GM19023 (cell line): ENCODE measurements around the gene POU6F2.

Experiments used
- ATAC-seq: cut with Tn5 transposase; IDR thresholded peaks from one replicate; pipeline ENCODE4 v1.9.1; 2021; ENCODE audit warnings: mild to moderate bottlenecking, moderate library complexity; ENCODE audit not compliant: unreplicated experiment

Gene POU6F2

DNA sequence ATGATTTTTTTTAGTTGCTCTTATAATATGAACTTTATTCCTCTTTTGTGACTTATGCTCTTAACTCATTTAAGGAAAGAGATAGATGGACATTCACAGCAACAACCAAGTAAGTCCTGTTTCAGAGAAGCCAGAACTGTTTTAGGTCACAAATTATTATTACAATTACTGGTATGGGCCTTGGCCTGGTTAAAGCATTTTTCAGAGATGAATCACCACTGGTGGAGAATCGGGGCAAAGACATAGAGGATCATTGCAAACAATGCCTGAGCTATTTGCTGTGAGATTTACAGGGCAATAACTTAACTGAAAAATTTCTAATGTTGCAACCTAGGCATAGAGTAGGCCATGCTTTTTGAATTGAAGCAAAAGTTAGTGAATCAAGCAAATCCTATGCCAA lies 450.5 kb downstream of the POU6F2 start:
- no peak for ATAC-seq

DNA sequence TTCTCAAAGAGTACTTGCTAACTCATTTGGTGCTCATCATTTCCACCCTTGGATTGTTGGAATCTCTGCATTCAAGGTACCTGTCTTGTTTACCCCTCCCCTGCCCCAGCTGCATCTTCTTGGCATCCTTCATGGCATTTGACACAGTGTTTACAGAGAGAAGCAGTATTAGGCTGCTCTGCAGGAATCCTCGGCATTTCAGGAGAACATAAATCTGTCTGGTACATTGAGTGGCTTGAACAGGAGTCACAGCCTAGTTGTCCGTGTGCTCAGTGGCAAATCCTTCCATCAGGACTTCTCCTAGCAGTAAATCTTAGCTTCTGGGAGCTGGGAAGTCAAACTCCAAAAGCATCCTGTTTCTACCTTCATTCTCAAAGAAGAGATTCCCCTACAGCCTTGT lies 451.7 kb downstream of the POU6F2 start:
- ATAC-seq: no peak

DNA sequence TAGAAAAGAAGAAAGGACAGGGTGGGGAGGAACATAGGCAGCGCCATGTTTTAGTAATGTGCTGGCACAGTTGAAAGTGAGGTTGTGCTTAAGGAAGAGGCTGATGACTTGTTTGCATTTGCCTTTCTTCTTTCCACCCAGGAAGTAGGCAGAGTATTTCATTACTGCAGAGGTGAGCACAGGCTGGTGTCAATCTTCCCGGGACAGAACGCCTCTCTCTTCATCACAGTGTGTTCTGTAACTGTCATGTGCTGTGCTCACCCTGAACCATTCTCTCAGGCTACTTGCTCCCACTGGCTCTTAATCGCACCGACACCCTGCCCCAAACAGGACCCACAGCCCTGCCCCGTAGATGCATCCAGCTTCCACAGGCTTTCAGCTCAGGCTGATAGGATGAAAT lies 452.7 kb downstream of the POU6F2 start:
- ATAC-seq: no peak

GRCh38 chr7:39430909-39431641 lies 453.4 kb downstream of the POU6F2 start:
- ATAC-seq: no peak

GRCh38 chr7:39432368-39432767 lies 454.7 kb downstream of the POU6F2 start:
- no peak for ATAC-seq

GRCh38 chr7:39432807-39433416 lies 455.2 kb downstream of the POU6F2 start:
- no peak for ATAC-seq

- no peak for ATAC-seq
Observed at GRCh38 chr7:39433550-39433949, 455.8 kb downstream of the POU6F2 start.

DNA sequence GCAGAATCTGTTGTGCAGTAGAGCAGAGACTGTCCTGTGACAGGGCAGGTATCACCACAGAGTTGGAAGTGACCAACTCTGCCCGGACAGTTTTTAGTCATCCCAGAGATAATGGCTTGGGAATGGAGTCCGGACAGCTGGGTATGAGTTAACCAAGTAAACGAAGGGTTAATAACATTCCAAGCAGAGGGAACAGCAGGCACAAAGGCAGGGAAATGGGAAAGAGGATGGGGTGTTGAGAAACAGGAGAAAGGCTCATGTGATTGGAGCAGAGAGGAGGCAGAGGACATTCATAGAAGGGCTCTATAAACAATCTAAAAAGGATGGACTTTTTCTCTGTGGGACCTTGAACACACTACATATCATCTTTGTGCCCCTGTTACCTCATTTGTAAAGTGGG lies 456.3 kb downstream of the POU6F2 start:
- ATAC-seq: no peak

- no peak for ATAC-seq
Observed at GRCh38 chr7:39446546-39446945, 468.8 kb downstream of the POU6F2 start.

DNA sequence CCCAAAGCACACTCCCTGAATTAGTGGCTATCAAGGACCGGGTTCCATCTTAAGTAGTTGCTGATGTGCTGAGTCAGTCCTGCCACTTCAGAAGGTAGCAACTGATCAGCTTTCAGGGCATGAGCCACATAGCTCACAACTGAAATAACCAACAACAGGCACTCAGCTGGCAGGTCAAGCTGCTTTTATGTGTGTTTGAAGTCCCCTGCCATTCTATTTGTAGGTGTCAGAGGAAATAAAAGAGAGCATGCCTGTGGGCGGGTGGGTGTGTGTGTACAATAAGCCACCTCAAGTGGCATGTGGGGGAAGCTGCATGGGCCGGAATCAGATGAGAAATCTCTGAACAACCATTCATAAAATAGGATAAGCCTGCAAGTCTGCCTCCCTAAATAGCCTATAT lies 474.2 kb downstream of the POU6F2 start:
- ATAC-seq: no peak

- ATAC-seq: peak; percentile 66
Observed at GRCh38 chr7:39453743-39454355, 476.1 kb downstream of the POU6F2 start.

DNA sequence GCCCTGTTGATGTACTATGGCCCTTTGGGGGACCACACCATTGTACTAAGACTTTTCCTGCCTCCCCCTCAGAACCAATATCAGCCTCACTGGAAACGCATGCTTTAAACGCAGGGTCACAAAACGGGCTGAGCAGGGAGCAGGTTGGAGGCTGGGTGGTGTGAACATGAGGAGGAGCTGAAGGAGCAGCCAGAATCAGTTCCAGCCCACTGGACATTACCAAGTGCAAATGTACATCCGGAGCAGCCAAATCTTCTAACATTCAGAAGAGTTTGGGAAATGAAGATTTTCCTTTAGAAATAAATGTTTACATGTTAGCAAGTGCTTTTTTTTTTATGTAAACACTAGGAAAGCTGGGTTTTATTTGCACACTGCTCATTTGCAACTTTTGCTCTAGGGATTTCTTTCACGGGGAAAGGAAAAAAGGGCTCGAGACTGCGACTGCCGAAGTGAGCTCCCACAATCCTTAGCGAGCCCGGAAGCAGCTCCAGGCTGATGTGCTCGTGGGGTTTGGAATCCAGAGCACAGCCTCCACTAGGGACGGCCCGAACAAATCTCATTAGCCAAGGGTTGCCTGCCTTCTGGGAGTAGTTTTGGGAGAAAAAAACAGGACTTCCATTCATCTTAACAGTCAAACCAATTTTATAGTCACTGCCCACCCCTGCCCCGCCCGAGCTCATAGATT lies 480.5 kb downstream of the POU6F2 start:
- no peak for ATAC-seq

DNA sequence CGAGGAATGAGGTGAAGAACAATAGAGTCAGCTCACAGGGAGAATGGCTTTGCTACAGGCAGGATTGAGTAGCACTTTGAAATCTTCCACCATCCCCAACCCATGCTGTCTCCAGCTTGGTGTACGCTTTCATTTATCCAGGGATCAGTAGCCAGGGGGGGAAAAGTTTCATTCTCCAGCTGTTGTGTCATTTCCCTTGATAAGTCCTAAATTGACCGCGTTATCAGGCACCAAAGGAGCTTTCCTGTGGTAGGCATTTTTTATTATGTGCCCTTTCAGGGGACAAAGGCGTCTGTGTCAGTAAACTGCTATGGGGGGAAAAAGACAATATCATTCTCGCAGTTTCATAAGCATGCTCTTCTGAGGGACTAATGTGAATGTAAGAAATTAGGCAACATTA lies 481.9 kb downstream of the POU6F2 start:
- no peak for ATAC-seq

GRCh38 chr7:39460486-39460885 lies 482.8 kb downstream of the POU6F2 start:
- ATAC-seq: no peak

DNA sequence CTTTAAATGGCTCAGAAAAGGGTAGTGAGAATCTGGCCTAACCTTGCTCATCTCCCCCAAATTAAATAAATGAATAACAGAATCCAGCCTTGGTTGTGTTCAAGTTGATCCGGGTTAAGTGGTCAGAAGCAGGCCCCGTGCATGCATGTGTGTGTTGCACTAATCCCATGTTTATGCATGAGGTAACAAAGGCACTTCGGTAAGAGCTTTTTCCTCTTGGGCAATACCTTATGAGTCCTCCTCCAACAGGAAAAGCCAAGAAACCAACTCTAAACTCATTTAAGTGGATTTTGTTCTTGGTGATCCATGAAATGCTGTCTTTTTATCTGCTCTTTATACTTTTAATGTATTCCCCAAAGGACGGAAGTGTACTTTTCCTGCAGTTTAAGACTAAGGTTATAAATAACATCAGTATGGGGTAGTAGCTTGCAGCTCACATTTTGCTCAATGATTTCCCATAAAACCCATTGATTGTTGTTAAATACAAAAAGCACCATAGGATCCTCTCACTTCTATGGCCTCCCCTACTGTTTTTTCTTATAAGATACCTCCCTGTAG lies 483.6 kb downstream of the POU6F2 start:
- ATAC-seq: no peak

DNA sequence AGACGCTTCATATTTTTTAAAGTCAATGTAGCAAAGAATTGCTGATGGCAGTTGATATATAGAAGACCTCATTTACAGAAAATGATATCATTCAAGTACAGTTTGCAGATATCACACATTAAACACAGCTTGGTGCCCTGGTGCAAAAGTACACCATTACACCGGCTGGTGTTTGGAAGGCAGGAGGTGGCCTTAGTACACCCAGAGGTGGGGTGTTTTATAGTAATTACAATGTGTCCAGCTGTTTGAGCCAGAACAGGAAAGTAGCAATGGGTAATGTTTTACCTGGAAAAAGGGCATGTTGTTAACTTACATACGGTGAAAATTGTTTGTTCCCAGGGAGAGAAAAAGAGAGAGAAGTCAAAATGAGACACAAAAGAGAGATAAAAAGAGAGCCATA lies 485.5 kb downstream of the POU6F2 start:
- ATAC-seq: no peak

GRCh38 chr7:39464350-39465054 lies 486.8 kb downstream of the POU6F2 start:
- no peak for ATAC-seq

DNA sequence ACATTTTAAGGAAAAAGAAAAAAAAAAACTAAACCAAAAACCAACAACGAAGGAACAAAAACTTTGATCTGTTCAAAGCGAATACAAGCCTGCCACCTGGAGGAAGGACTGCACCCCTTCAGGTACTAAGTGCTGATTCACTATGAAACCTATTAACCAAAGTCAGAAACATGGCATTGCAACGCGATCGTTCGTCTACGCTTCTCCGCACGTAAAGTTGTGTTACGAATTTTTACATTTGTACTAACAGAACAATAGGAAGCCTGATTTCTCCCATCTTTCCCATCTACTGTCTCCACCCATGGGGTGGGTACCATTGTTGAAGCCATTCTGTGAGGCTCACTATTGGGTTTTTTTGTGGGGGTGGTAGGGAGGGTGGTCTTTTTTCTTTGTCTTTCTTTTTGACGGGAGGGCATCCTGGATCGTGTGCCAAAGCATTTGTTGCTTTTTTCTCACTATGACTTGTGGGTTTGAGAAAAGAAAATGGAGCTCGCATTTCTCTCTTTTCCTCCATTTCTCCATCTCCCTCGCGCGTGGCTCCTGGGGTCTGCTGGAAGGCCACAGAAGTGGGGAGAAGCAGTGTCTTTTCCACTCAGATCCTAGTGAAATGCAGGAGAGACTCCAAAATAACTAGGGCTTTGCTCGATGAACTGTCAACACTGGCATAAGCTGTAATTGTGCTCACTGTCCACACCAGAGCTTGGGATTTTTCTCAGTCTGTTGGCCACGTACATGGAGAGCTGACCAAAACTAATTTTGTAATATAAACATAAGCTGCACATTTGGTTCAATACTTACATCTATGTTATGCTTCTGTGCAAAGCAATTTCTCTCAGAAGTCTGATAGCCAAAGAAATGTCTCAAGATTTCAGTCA lies 487.6 kb downstream of the POU6F2 start:
- ATAC-seq: peak; percentile 82

- no peak for ATAC-seq
Observed at GRCh38 chr7:39468261-39468660, 490.6 kb downstream of the POU6F2 start.

- ATAC-seq: no peak
Observed at GRCh38 chr7:39468808-39469374, 491.2 kb downstream of the POU6F2 start.
